Dedifferentiated amniotic fluid mesenchymal stem cell (primary cell): ENCODE data around the gene GINS1.

Source experiments
- DNase-seq: peaks from one replicate; pipeline ENCODE4 v3.0.0-alpha.2; 2016; ENCODE audit errors: extremely low spot score

The GINS1 gene

DNA sequence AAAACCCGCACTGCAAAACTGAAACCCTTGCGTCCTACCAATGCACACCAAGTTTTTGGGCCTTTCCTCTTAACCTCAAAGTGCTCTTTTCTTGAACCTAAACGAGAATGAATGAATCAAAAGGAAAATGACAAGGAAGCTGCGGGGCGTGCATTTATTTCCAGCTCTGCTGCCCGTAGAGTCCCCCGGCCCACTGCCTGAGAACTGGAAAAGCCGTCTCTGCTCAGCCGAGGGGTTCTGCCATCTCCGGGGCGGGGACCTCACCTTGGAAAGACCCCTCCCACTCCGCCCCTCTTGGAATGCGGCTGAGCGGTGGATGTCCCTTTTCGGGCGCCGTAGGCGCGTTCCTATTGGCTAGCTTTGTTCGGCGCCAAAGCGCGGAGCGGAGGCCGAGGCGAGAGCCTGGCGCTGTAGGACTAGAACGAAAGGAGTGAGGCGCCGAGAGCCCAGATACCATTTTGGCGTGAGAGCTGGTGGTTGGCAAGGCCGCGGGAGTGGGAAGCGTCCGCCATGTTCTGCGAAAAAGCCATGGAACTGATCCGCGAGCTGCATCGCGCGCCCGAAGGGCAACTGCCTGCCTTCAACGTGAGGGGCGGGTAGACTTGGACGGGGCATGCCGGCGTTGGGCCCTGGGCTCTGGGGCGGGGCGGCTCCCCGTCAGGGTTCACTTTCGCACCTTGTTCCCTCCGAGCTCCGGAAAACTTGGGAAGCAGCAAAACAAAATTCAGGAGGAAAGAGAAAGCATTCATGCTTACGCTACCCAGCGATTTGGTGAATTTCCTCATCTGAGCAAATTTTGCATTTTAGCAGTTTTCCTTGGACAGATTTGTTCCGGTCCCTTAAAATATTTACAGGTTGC is at the start of gene GINS1:
Gene GINS1 (plus strand): TSS at position 363 of the 859 bp plus-strand sequence. CDS start 148 bp downstream, at position 511.
- peak; percentile 79 for DNase-seq

DNA sequence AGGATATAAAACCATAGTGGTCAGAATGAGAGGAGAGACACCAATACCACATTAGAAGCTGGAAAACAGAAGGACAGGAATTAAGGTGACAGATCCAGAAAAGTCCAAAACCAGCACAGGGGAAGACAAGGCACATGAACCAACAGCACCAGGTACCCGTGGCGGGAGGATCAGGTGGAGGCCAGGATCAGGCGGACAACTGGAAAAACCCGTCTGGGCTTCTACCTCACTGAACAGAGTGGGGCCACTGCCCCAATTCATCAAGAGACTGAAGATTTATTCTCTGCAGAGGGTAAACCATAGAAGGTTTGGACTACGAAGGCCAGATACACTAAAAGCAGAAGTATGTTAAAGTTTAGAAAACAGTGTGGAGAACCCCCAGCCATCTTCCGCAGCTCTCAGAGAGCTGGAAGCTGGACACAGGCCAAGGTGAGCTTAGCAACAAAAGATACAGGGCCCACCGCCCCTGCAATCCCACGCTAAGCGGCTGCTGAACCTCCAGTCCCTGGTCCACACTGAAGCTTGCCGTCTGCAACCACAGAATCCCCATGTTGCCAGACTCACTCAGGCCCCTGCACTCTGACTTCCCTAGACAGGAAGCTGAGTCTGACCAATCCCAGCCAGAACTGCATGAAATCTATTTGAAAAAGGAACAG is 46.7 kb upstream of the GINS1 start:
- DNase-seq = no peak

GRCh38 chr20:25361287-25361683 is 46.2 kb upstream of the GINS1 start:
- DNase-seq = no peak

DNA sequence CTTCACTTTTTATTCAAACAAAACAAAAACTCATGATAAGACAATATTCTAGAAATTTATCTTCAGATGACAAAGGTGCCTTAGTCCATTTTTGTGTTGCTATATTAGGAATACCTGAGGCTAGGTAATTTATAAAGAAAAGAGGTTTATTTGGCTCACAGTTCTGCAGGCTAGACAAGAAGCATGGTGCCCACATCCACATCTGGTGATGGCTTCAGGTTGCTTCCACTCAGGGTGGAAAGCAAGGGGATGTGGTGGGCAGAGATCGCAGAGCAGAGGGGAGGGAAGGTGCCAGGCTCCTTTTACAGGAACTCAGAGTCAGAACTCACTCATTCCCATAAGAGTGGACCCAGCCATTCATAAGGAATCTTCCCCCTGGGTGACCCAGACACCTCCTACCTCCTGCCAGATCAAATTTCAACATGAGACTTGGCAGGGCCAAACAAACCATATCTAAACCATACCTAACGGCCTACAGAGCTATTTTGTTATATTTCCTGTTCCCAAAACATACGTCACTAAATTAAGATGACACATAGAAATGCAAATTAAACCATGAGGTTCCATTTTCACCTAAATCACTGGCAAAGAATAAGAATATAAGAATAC is 43.2 kb upstream of the GINS1 start:
- DNase-seq = no peak

DNA sequence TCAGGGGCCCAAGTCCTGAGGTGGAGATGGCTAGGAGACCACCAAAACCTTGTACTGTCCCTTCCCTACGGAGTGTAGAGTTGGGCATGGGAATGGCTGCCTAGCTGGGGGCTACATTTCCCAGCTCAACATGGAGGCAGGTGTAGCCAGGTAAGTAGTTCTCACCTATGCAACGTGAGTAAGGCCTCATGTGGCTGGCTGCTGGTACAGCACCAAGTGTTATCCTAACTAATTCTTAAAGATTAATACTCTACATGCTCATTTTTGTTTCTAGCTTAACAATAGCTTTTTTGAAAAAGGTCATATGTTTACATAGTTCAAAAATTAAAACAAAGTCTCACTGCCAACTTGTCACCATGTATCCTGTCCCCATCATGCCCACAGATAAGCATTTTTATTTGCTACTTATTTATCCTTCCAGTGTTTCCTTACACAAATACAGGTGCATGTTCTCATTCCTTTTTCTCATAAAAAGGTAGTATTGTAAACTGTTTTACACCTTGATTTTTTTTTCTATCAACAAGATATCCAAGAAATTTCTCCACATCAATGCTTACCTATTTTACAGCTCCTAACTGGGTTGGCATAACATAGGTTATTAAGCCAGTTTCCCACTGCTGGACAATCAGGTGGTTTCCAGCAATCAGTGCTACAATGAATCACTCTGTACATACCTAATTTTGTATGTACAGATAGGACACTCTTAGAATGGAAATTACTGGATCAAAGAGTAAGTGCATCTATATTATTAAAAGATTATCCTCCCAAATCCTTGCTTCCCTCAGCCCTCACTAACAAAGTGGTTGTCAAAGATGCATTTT is 42.4 kb upstream of the GINS1 start:
- DNase-seq = no peak

GRCh38 chr20:25368526-25368925 is 38.9 kb upstream of the GINS1 start:
- DNase-seq = no peak

DNA sequence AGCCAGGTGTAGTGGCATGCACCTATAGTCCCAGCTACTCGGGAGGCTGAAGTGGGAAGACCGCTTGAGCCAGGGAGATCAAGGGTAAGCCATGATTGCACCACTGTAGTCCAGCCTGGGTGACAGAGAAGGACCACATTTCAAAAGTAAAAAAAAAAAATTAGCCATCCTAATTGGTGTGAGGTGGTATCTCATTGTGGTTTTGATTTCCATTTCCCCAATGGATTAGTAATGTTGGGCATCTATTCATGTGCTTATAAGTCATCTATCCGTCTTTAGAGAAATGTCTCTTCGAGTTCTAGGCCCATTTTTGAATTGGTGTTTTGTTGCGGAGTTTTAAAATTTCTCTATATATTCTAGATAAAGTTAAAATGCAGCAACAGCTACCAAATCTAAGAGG is 38.5 kb upstream of the GINS1 start:
- no peak for DNase-seq

GRCh38 chr20:25369529-25369928 is 37.9 kb upstream of the GINS1 start:
- no peak for DNase-seq

DNA sequence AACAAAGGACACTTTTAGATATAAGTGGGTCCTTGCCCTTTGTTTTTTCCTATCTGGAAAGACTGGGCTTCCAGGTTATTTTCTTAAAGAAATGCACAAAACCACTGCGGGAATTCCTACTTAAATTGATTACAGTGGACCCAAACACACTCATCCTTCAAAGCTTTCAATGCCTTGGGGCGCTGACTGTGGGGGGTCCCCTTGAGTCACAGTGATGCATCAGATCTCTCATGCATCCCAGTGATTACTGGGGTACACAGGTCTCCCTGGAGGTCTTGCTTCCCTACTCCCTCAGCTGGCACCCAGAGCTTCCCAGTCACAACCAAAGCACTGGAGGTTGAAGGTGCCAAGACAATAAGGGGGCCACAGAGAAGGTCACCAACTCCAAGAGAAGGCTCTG is 37.5 kb upstream of the GINS1 start:
- no peak for DNase-seq

DNA sequence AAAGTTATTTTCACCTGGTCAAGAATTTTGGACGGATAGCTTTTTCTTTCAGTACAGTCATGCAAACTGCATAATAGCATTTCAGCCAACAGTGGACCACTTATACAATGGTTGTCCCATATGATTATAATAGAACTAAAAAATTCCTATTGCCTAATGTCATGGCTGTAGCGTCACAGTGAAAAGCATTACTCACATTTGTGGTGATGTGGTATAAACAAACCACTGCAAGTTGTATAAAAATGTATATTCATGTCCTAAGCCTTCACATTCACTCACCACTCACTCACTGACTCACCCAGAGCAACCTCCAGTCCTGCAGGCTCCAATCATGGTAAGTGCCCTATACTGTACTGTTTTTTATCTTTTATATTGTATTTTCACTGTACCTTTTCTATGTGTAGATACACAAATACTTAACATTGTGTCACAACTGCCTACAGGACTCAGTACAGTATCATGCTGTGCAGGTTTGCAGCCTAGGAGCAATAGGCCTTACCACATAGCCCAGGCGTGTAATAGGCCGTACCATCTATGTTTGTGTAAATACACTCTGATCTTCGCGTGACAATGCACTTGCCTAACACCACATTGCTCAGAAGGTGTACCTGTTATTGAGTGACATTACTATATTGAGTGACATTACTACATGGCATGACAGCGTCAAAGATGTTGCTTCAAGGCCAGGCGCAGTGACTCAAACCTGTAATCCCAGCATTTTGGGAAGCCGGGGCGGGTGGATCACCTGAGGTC is 34.7 kb upstream of the GINS1 start:
- peak; percentile 29 for DNase-seq

- DNase-seq = no peak
Measured at GRCh38 chr20:25374842-25375241, 32.6 kb upstream of the GINS1 start.

DNA sequence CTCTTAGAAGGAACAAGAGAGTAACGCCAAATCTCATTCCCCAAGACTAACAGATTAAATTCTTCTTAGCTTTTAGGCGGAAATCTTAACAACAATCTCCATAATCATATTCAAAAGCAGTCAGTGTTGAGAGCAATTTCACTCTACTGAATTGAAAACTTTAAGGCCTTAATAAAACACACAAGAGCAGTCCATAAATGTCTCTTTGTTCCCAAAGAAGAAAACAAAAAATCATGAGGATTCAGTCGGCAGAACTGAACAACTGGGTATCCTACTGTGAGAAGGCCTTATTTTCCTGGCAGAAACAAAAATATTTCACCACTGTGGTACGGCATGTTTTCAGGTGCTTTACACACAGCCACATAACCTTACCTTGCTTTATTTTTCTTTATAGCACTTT is 31.2 kb upstream of the GINS1 start:
- DNase-seq = no peak

DNA sequence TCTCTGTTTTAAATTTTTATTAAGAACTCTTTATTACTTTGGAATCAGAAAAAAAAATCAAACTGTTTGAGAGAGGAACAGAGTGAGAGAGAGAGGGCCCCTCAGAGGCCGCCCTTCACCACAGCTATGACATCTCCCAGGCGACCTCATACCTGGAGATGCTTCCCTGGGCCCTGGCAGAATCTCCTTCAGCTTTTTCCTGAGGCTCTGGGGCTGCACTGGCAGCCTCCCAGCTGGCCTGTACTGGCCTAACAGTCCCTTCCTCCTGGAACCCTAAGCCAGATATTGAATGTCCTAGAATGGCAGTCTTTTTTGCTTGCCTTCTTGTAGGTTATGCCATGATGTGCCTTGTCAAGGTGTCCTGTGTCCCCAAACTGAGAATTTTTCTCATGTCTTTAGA is 30.6 kb upstream of the GINS1 start:
- DNase-seq = no peak

- DNase-seq = no peak
Measured at GRCh38 chr20:25378189-25378883, 29.1 kb upstream of the GINS1 start.

- DNase-seq = no peak
Measured at GRCh38 chr20:25378884-25379733, 28.4 kb upstream of the GINS1 start.

DNA sequence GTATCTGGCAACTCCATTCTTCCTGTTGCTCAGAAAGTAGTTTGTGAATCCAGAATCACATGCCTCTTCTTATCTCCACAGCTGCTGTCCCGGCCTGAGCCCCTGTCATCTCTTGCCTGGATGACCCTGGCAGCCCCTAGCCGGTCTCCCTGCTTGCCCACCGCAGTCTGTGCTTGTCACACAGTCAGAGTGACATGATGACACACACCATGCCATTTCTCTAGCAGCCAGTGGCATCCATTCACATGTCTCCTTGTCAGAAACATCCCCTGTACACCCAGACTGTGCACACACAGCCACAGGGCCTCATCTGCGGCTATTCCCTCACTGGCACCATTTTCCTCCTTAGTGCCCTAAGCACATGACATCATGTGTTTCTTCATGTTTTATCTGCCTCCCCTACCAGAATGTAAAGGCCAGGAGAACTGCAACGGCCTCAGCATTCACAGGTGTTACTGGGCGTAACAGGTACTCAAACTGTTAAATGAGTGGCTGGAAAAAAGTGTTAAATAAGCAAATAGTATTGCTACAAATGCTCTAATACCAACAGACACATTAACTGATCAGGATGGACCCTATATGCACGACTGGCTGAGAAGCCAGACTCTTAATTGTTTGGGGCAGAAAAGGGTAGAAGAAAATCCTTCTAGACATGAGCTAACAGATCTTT is 26.4 kb upstream of the GINS1 start:
- DNase-seq = no peak

GRCh38 chr20:25382704-25383370 is 24.6 kb upstream of the GINS1 start:
- DNase-seq = no peak

GRCh38 chr20:25389401-25389857 is 18.0 kb upstream of the GINS1 start:
- DNase-seq = peak; percentile 19
